ENCODE data around the gene MRPS14. TPM values are rescaled to one million over a fixed set of nuclear protein-coding genes. Genes with fewer than 3 reads are reported as not detected.
A peak's percentile ranks its signal among the peaks of the same experiment; 100 is the strongest.

Gene MRPS14
- total RNA-seq, 1 donor from 2014 or later: 14.7 TPM

- H3K27ac ChIP-seq: no peak overlapping the region
- H3K27me3 ChIP-seq: no peaks in the 10 kb centered on the region
- intact Hi-C loops (cut with DNase I): no loop called here
- no peak overlapping the region for H3K4me3 ChIP-seq
- H3K4me1 ChIP-seq: peaks cover 14% of the 10 kb centered on the region
- TF ChIP-seq, protein P1, sequence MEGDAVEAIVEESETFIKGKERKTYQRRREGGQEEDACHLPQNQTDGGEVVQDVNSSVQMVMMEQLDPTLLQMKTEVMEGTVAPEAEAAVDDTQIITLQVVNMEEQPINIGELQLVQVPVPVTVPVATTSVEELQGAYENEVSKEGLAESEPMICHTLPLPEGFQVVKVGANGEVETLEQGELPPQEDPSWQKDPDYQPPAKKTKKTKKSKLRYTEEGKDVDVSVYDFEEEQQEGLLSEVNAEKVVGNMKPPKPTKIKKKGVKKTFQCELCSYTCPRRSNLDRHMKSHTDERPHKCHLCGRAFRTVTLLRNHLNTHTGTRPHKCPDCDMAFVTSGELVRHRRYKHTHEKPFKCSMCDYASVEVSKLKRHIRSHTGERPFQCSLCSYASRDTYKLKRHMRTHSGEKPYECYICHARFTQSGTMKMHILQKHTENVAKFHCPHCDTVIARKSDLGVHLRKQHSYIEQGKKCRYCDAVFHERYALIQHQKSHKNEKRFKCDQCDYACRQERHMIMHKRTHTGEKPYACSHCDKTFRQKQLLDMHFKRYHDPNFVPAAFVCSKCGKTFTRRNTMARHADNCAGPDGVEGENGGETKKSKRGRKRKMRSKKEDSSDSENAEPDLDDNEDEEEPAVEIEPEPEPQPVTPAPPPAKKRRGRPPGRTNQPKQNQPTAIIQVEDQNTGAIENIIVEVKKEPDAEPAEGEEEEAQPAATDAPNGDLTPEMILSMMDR (IDR thresholded peaks at IDR 0.05): no peak
- no peak for TF ChIP-seq POLR2AphosphoS5 (IDR thresholded peaks at IDR 0.05; ENCODE audit: insufficient read depth in 1 of 2, low read depth in 1 of 2)
- no peak for TF ChIP-seq POLR2A (IDR thresholded peaks at IDR 0.05)
- H3K9me3 ChIP-seq: no peaks in the 10 kb centered on the region
- peaks cover 0 to 3% of the 10 kb centered on the region in 2 donors for H3K36me3 ChIP-seq
- no peak for DNase-seq (ENCODE audit: extremely low spot score in 2 of 2)
Measured at GRCh38 chr1:174996476-174996875, 26.7 kb downstream of the MRPS14 start.

GRCh38 chr1:174995916-174996315 lies 27.3 kb downstream of the MRPS14 start:
- H3K27me3 ChIP-seq: no peaks in the 10 kb centered on the region
- H3K27ac ChIP-seq: no peak overlapping the region
- peaks cover 0 to 3% of the 10 kb centered on the region in 2 donors for H3K36me3 ChIP-seq
- TF ChIP-seq POLR2AphosphoS5 (IDR thresholded peaks at IDR 0.05; ENCODE audit: insufficient read depth in 1 of 2, low read depth in 1 of 2) (no peak), POLR2A (IDR thresholded peaks at IDR 0.05) (no peak)
- TF ChIP-seq, protein P1 (IDR thresholded peaks at IDR 0.05): no peak
- intact Hi-C loops (cut with DNase I): no loop called here
- H3K4me3 ChIP-seq: no peak overlapping the region
- H3K4me1 ChIP-seq: peaks cover 14% of the 10 kb centered on the region
- DNase-seq (ENCODE audit: extremely low spot score in 2 of 2): no peak
- no peaks in the 10 kb centered on the region for H3K9me3 ChIP-seq

- TF ChIP-seq, protein P1 (IDR thresholded peaks at IDR 0.05): no peak
- TF ChIP-seq POLR2A (IDR thresholded peaks at IDR 0.05): no peak
- TF ChIP-seq POLR2AphosphoS5 (IDR thresholded peaks at IDR 0.05; ENCODE audit: insufficient read depth in 1 of 2, low read depth in 1 of 2): no peak
- H3K27ac ChIP-seq: no peak overlapping the region
- H3K27me3 ChIP-seq: no peaks in the 10 kb centered on the region
- DNase-seq (ENCODE audit: extremely low spot score in 2 of 2): no peak
- peaks cover 16% of the 10 kb centered on the region for H3K4me1 ChIP-seq
- peaks cover 0 to 3% of the 10 kb centered on the region in 2 donors for H3K36me3 ChIP-seq
- H3K4me3 ChIP-seq: no peak overlapping the region
- intact Hi-C loops (cut with DNase I): no loop called here
- H3K9me3 ChIP-seq: no peaks in the 10 kb centered on the region
Measured at GRCh38 chr1:174995121-174995520, 28.1 kb downstream of the MRPS14 start.

GRCh38 chr1:174991473-174991872 lies 31.8 kb downstream of the MRPS14 start:
- peak overlapping the region; percentile 88 for H3K27ac ChIP-seq
- H3K9me3 ChIP-seq: no peaks in the 10 kb centered on the region
- intact Hi-C loops (cut with DNase I): no loop called here

DNA sequence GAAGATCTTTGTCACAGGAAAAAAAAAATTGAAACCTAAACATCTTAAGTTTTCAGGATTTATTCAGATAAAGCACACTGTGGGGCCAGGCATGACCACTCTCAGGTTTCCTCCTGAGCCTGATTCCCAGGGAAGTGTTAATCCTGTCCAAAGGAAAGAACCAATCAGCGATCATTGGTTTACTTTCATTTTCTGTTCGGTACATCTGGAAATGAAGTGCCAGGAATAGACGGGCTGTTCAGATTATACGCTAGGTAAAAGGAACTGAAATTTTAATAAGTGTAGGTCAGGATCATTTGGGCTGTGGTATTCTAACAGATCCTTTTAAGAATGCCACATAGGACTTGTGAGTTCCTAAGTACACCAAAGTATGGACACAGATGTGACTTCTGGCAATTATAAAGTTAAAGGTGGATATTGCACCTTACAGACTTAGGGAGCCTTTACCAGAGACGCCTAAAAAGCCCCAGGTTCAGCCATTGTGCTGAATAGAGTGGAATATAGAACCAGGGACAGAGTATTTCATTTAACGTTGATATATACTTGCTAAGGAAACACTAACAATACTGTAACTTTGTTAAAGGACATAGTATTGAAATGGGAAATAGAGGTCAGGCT lies 32.7 kb downstream of the MRPS14 start:
- Histone ChIP-seq H3K27ac (peak overlapping the region; percentile 88), H3K36me3 (peaks cover 0 to under 1% of the 10 kb centered on the region in 2 donors), H3K4me1 (peaks cover 16% of the 10 kb centered on the region), H3K9me3 (no peaks in the 10 kb centered on the region), H3K4me3 (peak overlapping the region; percentile 48 to 51), H3K27me3 (no peaks in the 10 kb centered on the region)
- TF ChIP-seq, protein P1 (IDR thresholded peaks at IDR 0.05): no peak
- no peak for TF ChIP-seq POLR2AphosphoS5 (IDR thresholded peaks at IDR 0.05; ENCODE audit: insufficient read depth in 1 of 2, low read depth in 1 of 2)
- TF ChIP-seq POLR2A (IDR thresholded peaks at IDR 0.05): no peak
- no peak for DNase-seq (ENCODE audit: extremely low spot score in 2 of 2)
- intact Hi-C loops (cut with DNase I): no loop called here

More at GRCh38 chr1:174991473-174991872, 31.8 kb downstream of the MRPS14 start:
- TF ChIP-seq, protein P1 (IDR thresholded peaks at IDR 0.05): no peak
- TF ChIP-seq POLR2AphosphoS5 (IDR thresholded peaks at IDR 0.05; ENCODE audit: insufficient read depth in 1 of 2, low read depth in 1 of 2): no peak
- TF ChIP-seq POLR2A (IDR thresholded peaks at IDR 0.05): no peak
- no peaks in the 10 kb centered on the region for H3K27me3 ChIP-seq
- peaks cover 16% of the 10 kb centered on the region for H3K4me1 ChIP-seq
- H3K4me3 ChIP-seq: no peak overlapping the region
- no peak for DNase-seq (ENCODE audit: extremely low spot score in 2 of 2)
- peaks cover 0 to 3% of the 10 kb centered on the region in 2 donors for H3K36me3 ChIP-seq
